Measurements from ENCODE around the gene XPO6.

XPO6 gene

GRCh38 chr16:28156056-28156680, 55.6 kb downstream of the XPO6 start:
- in situ Hi-C loops (cut with MboI; ENCODE audit: low sequenced_read_pairs): no loop called here

GRCh38 chr16:28155293-28155692, 56.5 kb downstream of the XPO6 start:
- in situ Hi-C loops (cut with MboI; ENCODE audit: low sequenced_read_pairs): no loop called here

GRCh38 chr16:28151180-28151579, 60.6 kb downstream of the XPO6 start:
- in situ Hi-C loops (cut with MboI; ENCODE audit: low sequenced_read_pairs): no loop called here

DNA sequence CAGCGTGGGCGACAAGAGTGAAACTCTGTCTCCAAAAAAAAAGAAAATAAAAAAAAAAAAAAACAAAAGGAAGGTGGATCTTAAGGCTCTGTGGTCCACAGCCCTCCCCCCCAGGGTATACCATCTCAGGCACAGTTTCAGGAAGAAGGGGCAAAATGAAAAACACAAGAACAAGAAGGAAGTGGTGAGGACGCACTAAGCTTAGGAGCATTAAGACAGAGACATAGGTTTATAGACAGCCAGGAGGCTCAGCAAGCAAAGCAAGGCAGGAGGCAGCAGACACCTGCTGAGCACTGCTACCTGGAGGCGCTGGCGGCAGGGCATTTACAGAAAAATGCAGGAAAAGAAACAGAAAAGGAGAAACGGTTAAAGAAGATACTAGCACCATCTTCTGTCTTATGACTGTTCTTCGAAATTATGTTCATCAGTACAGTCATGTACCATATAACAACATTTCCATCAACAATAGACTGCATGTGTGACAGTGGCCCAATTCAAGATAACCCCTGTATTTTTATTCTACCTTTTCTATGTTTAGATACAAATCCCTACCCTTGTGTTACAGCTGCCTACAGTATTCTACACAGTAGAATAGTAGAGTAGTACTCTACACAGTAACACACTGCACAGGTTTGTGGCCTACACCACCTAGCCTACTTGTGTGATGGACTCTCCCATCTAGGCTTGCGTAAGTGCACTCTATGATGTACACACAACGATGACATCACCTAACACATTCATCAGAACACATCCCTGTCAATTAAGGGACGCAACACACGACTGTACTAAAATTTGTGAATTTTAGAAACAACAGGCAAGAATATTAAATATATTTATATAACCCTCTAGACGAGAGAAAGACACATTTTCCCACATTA, 62.5 kb downstream of the XPO6 start:
- in situ Hi-C loops (cut with MboI; ENCODE audit: low sequenced_read_pairs): no loop called here

GRCh38 chr16:28146536-28146935, 65.2 kb downstream of the XPO6 start:
- in situ Hi-C loops (cut with MboI; ENCODE audit: low sequenced_read_pairs): no loop called here

DNA sequence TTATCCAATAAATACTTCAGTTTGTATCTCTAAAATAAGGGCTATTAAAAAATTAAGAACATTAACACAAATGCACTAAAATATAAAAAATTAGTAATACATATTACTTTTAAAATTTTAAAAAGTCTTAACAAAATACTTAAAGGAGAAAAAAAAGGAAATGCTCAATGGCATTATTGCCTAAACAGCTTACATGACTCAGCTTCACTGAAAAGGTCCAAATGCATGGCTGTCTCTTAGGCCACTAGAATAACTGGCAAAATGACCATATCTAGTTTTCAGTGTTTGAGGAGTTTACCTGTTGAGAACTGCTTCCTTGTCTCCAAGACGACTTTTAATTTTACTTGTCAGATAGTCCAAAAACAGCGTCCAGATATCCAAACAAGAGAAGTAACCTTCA, 66.0 kb downstream of the XPO6 start:
- in situ Hi-C loops (cut with MboI; ENCODE audit: low sequenced_read_pairs): no loop called here

GRCh38 chr16:28140788-28141618, 70.8 kb downstream of the XPO6 start:
- in situ Hi-C loops (cut with MboI; ENCODE audit: low sequenced_read_pairs): no loop called here

DNA sequence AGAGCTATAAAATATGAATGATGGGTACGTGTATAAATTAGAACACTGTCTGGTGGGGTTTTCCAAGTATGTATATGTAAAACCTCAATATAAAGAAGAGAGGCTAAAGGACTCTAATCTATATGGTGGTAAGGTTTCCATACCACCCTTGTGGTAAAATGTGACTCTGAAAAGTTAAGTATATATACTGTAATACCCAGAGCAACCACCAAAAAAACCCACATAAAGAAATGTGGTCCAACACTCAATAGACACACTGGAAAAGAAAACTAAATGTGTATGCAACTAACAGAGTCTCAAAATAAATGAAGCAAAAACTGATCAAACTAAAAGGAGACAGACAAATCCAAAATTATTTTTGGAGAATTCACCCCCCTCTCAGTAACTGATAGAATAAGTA, 72.2 kb downstream of the XPO6 start:
- in situ Hi-C loops (cut with MboI; ENCODE audit: low sequenced_read_pairs): no loop called here

- in situ Hi-C loops (cut with MboI; ENCODE audit: low sequenced_read_pairs): no loop called here
Measured at GRCh38 chr16:28136751-28137434, 74.9 kb downstream of the XPO6 start.

DNA sequence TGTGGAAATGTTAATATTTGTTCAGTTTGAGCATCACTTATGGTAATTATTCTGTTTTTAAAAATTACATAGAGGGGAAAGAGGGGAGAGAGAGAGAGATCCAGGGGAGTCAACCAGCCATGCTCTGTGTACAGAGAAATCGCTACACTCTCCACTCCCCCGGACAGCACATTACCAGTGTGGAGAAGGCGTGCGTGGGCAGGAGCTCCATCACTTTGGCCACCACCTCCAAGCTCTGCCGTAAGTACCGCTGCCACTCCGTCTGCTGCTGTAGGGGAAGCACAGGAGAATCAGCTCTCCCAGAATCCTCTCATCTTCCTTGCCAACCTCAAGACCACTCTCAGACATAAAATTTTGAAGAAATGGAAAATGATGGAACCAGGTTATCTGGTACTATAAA, 78.1 kb downstream of the XPO6 start:
- in situ Hi-C loops (cut with MboI; ENCODE audit: low sequenced_read_pairs): no loop called here

- in situ Hi-C loops (cut with MboI; ENCODE audit: low sequenced_read_pairs): no loop called here
Measured at GRCh38 chr16:28131743-28132393, 79.9 kb downstream of the XPO6 start.

GRCh38 chr16:28131181-28131580, 80.6 kb downstream of the XPO6 start:
- in situ Hi-C loops (cut with MboI; ENCODE audit: low sequenced_read_pairs): no loop called here

DNA sequence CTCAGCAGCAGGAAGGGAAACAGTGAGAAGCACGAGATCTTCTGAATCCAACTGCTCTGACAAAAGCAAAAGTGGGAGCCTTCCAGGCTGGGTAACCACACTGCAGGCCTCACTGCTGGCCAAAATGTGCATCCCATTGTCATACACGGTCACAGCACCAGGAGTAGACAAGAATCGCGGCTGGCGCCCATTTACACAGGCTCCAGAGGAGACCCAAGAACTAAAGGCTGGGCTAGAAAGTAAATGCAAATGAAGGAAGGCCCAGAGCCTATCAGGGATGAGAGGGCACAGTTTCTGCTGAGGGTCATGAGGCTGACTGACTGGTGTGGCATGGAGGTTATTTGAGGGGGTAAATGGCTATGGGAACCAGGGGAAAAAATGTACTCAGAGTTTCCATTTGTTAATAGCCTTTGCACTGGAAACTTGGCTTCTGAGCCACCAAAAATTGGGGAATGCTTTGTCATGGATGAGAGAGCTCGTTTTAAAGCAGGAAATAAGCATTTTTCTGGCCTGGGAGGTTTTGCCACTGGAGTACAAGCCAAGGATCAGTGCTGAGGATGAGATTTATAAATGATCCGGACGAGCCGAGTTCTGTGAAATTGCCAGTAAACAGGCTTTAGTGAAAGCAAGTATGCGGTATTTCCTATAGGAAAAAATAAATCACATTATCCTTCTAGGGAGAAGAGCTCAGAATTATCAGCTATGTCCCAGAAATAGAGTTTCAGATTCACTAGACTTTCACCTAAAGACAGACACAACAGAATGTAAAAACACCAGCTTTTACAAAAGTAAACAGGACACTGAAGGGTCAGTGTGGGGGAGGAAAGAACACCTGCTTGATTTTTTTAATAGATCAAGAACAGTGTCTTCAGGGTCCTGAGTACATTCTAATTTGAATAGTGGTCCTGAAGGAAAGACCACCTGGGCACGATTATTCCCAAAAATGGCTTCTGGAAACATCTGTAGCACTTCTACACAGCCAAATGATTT, 81.4 kb downstream of the XPO6 start:
- in situ Hi-C loops (cut with MboI; ENCODE audit: low sequenced_read_pairs): no loop called here

GRCh38 chr16:28126684-28127620, 84.8 kb downstream of the XPO6 start:
- in situ Hi-C loops (cut with MboI; ENCODE audit: low sequenced_read_pairs): no loop called here

DNA sequence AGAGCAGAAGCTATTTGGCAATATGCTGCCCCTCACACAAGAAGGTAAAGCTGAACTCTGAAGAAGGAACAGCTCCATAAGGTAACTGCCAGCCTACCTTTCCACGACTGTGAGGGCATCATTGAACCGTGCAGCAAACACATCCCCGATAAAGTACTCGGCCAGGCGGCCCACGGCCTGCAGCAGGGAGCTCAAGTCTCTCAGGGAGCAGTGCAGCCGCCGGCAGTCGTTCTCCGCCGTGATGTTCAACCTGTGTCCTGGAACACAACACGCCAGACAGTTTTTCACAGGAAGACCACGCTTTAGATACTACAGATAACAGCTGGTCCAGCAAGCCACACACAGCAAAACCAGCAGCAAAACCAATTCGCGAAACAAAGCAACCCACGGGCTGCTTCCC, 86.2 kb downstream of the XPO6 start:
- in situ Hi-C loops (cut with MboI; ENCODE audit: low sequenced_read_pairs): no loop called here

DNA sequence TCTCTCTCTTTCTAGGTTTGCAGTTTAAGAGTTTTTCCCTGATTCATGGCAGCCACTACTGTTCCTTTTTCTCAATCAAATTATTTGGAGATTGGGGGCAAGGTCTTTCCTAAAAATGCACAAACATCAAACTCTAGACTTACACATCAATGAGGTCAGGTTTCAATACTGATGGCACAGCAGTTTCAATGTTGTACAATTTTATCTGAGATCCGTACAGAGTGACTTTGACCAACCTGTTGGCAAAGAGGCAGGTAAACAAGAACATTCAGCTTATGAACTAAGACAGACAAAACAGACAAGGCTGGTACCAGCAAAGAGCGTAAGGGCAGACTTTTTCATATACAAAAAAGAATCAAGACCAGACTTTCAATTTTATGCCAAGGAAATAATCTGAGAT, 90.2 kb downstream of the XPO6 start:
- in situ Hi-C loops (cut with MboI; ENCODE audit: low sequenced_read_pairs): no loop called here

DNA sequence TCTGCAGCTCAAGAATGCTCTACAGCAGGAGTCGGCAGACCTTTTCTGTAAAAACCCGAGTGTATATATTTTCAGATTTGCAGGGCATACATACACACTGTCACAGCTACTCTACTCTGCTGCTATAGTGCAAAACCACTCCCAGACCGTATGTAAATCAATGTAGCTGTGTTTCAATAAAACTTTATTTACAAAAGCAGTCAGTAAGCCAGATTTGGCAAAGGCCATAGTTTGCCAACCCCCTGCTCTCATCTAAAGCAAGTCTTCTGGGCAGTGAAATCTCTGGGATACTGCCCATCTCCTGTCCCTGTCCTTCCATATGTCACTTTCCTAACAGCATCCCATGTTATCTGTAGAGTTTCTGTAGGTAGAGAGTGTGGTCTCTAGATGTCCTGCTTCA, 91.0 kb downstream of the XPO6 start:
- in situ Hi-C loops (cut with MboI; ENCODE audit: low sequenced_read_pairs): no loop called here

DNA sequence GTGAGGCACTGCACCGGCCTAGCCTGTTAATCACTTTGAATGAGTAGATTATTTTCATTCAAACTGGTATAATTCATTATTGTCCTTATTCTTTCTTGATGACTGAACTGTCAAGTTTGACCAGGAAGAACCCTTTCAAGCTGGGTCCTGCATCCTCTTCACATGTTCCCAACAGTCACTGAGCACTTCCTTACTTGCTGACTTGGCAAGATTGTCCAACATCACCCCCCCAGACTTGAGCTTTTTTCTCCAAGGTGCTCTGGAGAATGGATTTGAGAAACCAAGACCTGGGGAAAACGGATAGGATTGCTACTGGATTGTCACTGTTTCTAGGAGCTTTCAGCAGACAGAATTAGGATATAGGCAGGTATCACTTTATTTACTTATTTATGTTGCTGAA, 93.1 kb downstream of the XPO6 start:
- in situ Hi-C loops (cut with MboI; ENCODE audit: low sequenced_read_pairs): no loop called here

All from hTERT RPE-1 (cell line).